GM19238 (cell line): ENCODE measurements around the gene SLC35F3.
A peak's percentile ranks its signal among the peaks of the same experiment; 100 is the strongest.
"Not testable (repeated sequence)": the region's sequence is repeated elsewhere in the genome, so short reads cannot be mapped to it uniquely, and the experiment has no call there.

Experiments used
- DNase-seq: peaks from one replicate; pipeline ENCODE4 v3.0.0; 2011; ENCODE audit warnings: low spot score; ENCODE audit not compliant: insufficient read length

Gene SLC35F3

GRCh38 chr1:233904633-233905415 is at the start of gene SLC35F3:
Gene SLC35F3 (plus strand): TSS chr1:233904676.
- DNase-seq = no peak

GRCh38 chr1:233859446-233859845 is 45.0 kb upstream of the SLC35F3 start:
- no peak for DNase-seq

- no peak for DNase-seq
Measured at GRCh38 chr1:233863901-233864545, 40.5 kb upstream of the SLC35F3 start.

GRCh38 chr1:233864578-233864977 is 39.9 kb upstream of the SLC35F3 start:
- no peak for DNase-seq

- no peak for DNase-seq
Measured at GRCh38 chr1:233865216-233865615, 39.3 kb upstream of the SLC35F3 start.

- no peak for DNase-seq
Measured at GRCh38 chr1:233865902-233866301, 38.6 kb upstream of the SLC35F3 start.

GRCh38 chr1:233867028-233867427 is 37.4 kb upstream of the SLC35F3 start:
- no peak for DNase-seq

- DNase-seq = no peak
Measured at GRCh38 chr1:233868461-233868860, 36.0 kb upstream of the SLC35F3 start.

- DNase-seq = no peak
Measured at GRCh38 chr1:233869680-233870079, 34.8 kb upstream of the SLC35F3 start.

GRCh38 chr1:233873666-233874065 is 30.8 kb upstream of the SLC35F3 start:
- no peak for DNase-seq

- DNase-seq = no peak
Measured at GRCh38 chr1:233879841-233880240, 24.6 kb upstream of the SLC35F3 start.

GRCh38 chr1:233883671-233884070 is 20.8 kb upstream of the SLC35F3 start:
- DNase-seq = no peak

GRCh38 chr1:233884461-233885151 is 19.9 kb upstream of the SLC35F3 start:
- no peak for DNase-seq

- no peak for DNase-seq
Measured at GRCh38 chr1:233885196-233885920, 19.1 kb upstream of the SLC35F3 start.

GRCh38 chr1:233891151-233891550 is 13.3 kb upstream of the SLC35F3 start:
- DNase-seq = not testable (repeated sequence)

GRCh38 chr1:233897325-233898162 is 6.9 kb upstream of the SLC35F3 start:
- DNase-seq = peak; percentile 19

GRCh38 chr1:233901495-233901894 is 3.0 kb upstream of the SLC35F3 start:
- no peak for DNase-seq

- no peak for DNase-seq
Measured at GRCh38 chr1:233905416-233906051, 1.1 kb downstream of the SLC35F3 start.

GRCh38 chr1:233907151-233907550 is 2.7 kb downstream of the SLC35F3 start:
- no peak for DNase-seq

GRCh38 chr1:233908092-233908491 is 3.6 kb downstream of the SLC35F3 start:
- no peak for DNase-seq
